ACHN (cell line): ENCODE results near the gene GTF2A2.

Experiments used
- DNase-seq: peaks from one replicate; pipeline ENCODE4 v3.0.0-alpha.2; 2015
- in situ Hi-C: cut with HindIII; loops from 2 replicates; pipeline ENCODE4 v1.10.0; 2017; ENCODE audit warnings: low sequenced_read_pairs, low pct_ligation_motif_present, low pct_unique_long_range_greater_than_20kb

The GTF2A2 gene

GRCh38 chr15:59615661-59616060, 41.7 kb downstream of the GTF2A2 start:
- no peak for DNase-seq
- in situ Hi-C loops = no loop called here

GRCh38 chr15:59614153-59614552, 43.2 kb downstream of the GTF2A2 start:
- in situ Hi-C loops = no loop called here
- no peak for DNase-seq

GRCh38 chr15:59611276-59612260, 45.7 kb downstream of the GTF2A2 start, which contains the start of gene GCNT3:
TSS of gene GCNT3 (plus strand) at chr15:59611783. CDS start at chr15:59618239, 6,456 bp downstream.
- peak; percentile 92 for DNase-seq
- in situ Hi-C loops = no loop called here

- in situ Hi-C loops = no loop called here
- no peak for DNase-seq
Observed at GRCh38 chr15:59609730-59610712, 47.3 kb downstream of the GTF2A2 start.

- no peak for DNase-seq
- in situ Hi-C loops = no loop called here
Observed at GRCh38 chr15:59605994-59606393, 51.3 kb downstream of the GTF2A2 start.

- in situ Hi-C loops = no loop called here
Observed at GRCh38 chr15:59598461-59598860, 58.9 kb downstream of the GTF2A2 start.

GRCh38 chr15:59596640-59597039, 60.7 kb downstream of the GTF2A2 start:
- no peak for DNase-seq
- in situ Hi-C loops = no loop called here

More at GRCh38 chr15:59598461-59598860, 58.9 kb downstream of the GTF2A2 start:
- no peak for DNase-seq

GRCh38 chr15:59595434-59595915, 61.8 kb downstream of the GTF2A2 start:
- peak; percentile 49 for DNase-seq
- in situ Hi-C loops = no loop called here

- DNase-seq = no peak
- in situ Hi-C loops = no loop called here
Observed at GRCh38 chr15:59594991-59595390, 62.3 kb downstream of the GTF2A2 start.

GRCh38 chr15:59594493-59594942, 62.8 kb downstream of the GTF2A2 start:
- in situ Hi-C loops = no loop called here
- peak; percentile 89 for DNase-seq

- no peak for DNase-seq
- in situ Hi-C loops = no loop called here
Observed at GRCh38 chr15:59591356-59591755, 66.0 kb downstream of the GTF2A2 start.

GRCh38 chr15:59590027-59590426, 67.3 kb downstream of the GTF2A2 start:
- in situ Hi-C loops = no loop called here
- no peak for DNase-seq
